Endothelial cell of hepatic sinusoid (primary cell): ENCODE results near the gene THAP5.
"Not testable (repeated sequence)": the region's sequence is repeated elsewhere in the genome, so short reads cannot be mapped to it uniquely, and the experiment has no call there.

Source experiments
- in situ Hi-C: cut with HindIII; loops from 2 replicates; pipeline ENCODE4 v1.10.0; 2017; ENCODE audit warnings: low sequenced_read_pairs

The THAP5 gene

DNA sequence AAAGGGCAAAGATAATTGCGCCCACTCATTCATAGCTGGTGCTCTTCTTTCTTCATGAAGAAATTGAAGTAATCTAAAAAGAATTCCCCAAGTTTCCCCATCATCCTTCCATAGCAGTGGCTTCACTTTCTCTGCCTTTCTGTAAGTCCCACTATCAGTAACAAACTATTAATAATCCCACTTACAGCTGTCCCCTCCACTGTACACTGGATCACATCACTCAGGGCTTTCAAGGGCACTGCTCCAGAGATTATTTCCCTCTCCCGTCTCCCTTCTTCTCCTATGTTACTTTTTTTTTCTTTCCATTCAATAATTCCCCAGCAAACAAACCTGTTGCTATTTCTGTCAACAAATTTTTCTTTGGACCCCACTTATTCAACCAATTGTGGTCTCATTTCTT is 16.3 kb upstream of the THAP5 start:
- in situ Hi-C loops: no loop called here

DNA sequence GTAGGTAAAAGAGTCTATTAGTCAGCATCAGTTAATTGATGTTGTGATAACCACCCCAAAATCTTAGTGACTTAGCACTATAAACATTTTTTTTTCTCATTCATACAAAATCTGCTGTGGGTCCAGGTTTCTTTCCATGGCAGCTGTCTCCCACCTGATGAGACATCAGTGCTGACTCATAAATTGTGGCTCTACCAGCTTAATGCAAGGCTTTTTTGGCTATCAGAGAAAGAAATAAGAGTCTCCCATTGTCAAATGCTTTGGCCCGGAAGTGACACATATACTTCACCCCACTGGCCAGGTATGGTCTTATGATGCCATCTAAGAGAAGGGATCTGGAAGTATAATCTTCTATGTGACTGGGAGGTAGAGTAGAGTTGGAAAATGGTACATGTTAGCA is 14.7 kb upstream of the THAP5 start:
- in situ Hi-C loops: no loop called here

DNA sequence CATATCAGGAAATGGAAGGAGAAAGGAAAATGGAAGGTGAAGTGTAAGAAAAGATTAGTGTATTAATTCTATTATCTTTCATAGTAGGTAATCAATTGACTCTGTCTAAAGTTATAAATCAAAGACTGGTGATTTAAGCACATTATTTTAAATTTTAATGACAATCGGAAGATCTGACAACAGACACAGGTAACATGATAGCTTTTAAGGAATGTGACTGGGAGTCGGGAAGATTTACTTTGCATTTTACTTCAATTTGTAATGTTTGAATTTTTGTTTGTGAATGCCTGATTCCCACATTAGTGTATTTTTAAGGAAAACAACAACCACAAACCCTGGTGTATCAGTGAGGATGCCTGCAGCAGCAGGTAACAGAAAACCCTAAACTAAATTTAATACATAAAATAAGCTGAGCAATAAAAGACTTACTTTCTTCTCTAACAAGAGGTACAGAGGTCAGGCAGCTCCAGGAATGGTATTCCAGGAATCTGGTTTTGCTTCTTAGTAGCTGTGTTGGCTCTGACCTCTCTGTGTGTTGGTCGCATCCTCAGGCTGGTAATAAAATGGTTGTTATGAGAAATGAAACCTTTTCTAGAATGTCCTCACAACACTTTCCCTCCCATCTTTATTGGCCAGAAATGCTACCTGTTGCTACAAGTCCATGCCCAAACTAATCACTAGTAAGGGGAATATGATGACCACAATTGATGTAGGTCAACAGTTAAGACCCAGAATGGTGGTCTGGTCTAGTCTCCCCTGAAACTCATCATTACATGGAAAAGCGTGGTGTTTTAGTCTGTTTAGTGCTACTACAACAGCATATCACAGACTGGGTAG is 12.4 kb upstream of the THAP5 start:
- in situ Hi-C loops: no loop called here

DNA sequence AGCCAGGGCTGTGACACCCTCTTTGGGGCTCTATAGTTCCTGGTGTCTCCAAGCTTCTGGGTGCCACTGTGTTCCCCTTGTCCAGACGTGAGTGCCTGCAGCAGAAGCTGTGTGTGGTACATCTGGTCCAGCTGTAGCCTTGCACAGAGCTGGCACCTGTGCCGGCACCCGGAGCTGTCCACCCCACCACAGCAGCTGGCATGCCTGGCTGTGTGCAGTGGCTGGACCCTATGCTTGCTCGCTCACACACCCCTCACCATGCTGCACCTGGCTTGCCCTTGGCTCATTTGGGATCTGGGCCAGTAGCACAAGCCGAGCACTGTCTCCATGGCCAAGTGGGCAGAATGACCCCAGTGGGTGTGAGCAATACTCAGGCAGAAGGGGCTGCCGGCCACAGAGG is 10.8 kb upstream of the THAP5 start:
- in situ Hi-C loops: no loop called here

DNA sequence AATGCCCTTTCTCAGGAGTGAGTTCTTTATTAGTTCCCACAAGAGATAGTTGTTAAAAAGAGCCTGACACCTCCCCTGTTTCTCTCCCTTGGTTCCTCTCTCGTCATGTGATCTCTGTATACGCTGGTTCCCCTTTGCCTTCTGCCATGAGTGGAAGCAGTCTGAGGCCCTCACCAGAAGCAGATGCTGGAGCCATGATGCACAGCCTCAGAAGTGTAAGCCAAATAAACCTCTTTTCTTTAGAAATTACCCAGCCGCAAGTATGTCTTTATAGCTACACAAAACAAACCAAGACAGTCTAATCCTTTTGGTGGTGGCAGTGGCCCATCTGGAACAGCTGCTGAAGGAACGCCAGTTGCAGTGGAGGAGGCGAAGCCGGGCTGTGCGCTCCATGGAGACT is 9.4 kb upstream of the THAP5 start:
- in situ Hi-C loops: no loop called here

DNA sequence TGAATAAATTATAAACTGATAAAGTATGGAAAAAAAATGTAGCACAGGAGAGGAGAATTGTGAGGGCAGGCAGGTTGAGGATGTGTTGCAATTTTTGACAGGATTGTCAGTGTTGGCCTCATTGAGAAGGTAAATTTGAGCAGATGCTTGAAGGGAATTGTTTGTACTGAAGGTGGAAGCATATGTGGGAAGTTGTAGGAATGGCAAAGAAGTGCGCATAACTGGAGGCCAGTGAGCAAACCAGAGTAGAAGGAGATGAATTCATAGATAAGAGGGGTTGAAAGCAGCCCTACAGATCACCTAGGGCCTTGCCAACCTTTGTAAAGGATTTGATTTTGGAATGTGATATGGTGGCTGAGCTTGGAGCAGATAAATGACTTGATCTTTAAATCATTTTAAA is 6.6 kb upstream of the THAP5 start:
- in situ Hi-C loops: no loop called here

DNA sequence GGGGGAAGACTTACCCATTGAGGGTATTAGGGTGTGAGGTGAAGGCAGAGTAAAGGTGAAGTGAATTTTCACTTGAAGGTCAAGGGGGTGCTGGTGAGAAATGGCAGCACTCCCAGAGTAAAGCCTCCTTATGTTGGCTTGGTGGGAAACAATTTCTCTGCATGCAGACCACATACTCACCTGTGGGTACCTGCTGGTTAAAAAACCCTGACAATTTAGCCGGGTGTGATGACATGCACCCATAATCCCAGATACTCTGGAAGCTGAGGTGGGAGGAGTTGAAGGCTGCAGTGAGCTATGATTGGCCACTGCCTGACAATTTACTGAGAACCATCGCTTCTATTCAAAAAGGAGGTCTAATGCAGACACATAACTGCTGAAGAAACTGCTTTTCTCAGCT is 5.7 kb upstream of the THAP5 start:
- in situ Hi-C loops: no loop called here

DNA sequence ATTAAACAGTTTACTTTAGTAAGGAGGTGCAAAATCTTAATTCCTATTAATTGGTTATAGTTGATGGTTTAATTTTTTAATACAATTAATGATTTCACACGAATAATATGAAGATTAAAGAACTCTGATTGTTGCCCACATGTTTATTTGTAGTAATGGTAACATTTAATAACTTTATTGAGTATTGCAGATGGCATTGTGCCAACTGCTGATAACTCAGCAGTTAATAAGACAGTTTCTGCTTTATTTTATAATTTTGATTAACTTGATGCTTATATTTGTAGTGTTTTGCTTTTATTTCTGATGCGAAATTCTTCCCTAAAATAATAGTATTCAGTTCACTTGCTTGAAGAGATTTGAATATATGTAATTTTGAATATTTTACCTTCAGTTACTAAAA is 3.0 kb upstream of the THAP5 start:
- in situ Hi-C loops: no loop called here

DNA sequence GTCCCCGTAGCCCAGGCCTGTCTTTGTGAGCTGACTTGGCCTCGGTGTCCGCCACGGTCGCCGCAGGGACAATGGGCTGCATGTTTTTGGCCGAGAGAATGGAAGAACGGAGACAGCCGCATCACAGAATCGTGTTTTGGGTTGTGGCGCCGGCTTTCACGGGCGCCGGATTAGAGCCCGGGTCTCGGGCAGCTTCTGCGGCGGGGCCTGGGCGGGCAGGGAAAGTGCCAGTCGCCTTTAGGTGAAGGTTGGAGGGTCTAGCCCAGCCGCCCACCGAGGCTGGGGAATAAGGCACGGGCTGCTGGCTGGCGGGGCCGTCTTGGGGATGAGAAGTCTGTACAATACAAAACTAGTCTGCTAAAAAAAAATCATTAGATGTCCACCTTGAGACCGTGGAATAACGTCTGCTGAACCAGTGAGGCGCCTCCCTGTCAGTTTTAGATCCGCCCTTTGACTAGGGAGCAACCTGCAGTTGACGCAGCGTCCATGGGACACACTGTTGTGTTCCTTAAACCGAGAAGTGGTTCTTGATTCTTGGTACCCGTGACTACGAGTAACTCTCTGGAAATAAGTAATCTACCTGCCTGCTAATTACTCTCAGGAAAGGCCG is 745 bp upstream of the THAP5 start:
- in situ Hi-C loops: no loop called here

DNA sequence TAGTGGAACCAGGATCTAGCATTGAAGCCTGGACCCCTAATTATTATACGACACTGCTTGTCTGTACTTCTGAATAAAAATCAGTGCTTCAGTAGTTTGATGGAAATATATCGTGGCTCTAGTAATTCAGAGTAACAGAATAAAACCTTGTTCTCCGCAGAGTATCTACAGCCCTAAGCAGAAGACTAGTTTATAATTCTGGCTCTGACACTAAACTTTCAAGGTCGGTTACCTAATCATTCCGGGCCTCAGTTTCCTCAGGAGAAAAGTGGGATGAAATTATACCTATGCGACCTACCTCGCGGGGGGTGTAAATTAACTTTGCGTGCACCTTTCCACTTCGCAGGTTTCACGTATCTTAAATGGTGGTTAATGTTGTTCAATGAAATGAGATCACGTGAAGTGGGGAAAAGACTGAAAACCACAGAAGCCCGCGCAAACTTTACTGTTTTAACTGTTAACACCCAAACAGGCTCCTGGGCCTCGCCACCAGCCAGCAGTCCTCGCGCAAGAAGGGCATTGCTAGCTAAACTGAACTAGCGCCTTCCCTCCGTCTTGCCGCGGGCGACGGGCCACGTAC is 615 bp downstream of the THAP5 start:
- in situ Hi-C loops: no loop called here

DNA sequence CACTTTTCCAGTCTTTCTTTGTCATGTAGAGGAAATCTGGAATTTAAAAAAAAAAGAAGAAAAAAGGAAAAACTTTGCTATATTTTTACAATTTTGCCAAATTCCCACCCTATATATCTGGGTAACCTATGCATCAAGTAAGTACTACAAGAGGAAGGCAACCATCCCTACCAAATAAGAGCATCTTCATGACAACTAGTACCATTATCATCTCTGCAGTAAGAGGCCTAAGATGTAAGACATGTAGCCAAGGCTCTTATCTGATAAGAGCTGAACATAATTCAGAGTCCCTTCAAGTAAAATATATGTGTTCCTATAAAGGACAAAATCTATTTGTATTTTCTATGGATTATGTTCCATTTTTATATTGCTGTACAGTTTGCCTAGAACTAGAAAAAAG is 3.5 kb downstream of the THAP5 start:
- in situ Hi-C loops: no loop called here

DNA sequence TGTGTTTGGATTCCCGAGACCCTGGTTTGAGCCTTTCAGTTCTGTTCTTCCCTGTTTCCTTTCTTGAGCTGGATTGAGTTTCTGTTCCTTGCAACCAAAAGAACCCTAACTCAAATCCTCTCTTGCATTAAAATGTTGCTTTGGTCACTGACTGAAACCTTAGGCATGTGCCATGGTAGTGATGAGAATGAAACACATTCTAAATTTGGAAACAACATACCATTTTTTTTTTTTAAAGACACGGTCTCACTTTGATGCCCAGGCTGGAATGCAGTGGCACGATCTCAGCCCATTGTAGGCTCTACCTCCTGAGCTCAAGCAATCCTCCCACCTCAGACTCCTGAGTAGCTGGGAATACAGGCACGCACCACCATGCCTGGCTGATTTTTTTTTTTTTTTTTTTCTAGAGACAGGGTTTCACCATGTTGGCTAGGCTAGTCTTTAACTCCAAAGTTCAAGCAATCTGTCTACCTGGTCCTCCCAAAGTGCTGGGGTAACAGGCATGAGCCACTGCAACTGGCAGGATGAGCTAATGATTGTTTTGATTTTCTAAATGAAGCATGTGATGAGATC is 8.4 kb downstream of the THAP5 start:
- in situ Hi-C loops: no loop called here

DNA sequence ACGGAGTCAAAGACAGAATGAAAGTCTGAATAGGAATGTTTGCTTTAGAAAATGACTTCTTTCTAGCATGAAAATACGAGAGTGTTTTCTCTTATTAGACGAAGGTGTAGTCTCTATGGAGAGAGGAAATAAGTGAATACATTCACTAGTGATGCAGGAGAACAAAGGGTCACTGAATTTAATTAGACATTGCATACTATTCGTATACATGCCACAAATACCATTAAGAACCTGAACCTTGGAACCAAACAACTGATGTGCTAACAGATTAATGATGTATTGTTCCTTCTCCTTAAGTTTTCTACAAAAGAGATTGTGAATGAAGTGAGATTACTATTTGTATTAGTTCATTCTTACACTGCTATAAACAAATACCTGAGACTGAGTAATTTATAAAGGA is 10.3 kb downstream of the THAP5 start:
- in situ Hi-C loops: no loop called here

DNA sequence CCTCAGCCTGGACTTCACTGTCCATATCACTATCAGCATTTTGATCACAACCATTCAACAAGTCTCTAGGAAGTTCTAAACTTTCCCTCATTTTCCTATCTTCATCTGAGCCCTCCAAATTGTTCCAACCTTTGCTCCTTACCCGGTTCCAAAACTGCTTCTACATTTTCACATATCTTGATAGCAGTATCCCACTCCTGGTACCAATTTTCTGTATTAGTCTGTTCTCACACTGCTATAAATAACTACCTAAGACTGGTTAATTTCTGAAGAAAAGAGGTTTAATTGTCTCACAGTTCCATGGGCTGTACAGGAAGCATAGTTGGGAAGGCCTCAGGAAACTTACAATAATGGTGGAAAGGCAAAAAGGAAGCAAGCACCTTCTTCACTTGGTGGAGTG is 11.9 kb downstream of the THAP5 start:
- in situ Hi-C loops: no loop called here

DNA sequence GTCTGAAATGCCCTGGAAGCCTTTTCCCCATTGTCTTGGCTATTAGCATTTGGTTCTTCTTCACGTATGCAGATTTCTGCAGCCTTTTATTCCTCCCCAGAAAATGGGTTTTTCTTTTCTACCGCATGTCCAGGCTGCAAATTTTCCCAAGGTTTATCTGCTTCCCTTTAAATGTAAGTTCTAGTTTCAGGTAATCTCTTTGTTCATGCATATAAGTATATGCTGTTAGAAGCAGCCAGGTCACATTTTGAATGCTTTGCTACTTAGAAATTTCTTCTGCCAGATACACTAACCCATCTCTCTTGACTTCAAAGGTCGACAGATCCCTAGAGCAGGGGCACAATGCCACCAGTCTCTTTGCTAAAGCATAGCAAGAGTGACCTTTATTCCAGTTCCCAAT is 12.3 kb downstream of the THAP5 start:
- in situ Hi-C loops: no loop called here

DNA sequence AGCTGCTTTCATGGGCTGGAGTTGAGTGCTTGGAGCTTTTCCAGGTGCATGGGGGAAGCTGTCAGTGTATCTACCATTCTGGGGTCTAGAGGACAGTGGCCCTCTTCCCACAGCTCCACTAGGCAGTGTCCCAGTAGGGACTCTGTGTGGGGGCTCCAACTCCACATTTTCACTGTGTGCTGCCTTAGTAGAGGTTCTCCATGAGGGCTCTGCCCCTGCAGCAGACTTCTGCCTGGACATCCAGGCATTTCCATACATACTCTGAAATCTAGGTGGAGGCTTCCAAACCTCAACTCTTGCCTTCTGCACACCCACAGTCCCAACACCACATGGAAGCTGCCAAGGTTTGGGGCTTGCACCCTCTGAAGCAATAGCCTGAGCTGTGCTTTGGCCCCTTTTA is 12.8 kb downstream of the THAP5 start:
- in situ Hi-C loops: not testable (repeated sequence)

DNA sequence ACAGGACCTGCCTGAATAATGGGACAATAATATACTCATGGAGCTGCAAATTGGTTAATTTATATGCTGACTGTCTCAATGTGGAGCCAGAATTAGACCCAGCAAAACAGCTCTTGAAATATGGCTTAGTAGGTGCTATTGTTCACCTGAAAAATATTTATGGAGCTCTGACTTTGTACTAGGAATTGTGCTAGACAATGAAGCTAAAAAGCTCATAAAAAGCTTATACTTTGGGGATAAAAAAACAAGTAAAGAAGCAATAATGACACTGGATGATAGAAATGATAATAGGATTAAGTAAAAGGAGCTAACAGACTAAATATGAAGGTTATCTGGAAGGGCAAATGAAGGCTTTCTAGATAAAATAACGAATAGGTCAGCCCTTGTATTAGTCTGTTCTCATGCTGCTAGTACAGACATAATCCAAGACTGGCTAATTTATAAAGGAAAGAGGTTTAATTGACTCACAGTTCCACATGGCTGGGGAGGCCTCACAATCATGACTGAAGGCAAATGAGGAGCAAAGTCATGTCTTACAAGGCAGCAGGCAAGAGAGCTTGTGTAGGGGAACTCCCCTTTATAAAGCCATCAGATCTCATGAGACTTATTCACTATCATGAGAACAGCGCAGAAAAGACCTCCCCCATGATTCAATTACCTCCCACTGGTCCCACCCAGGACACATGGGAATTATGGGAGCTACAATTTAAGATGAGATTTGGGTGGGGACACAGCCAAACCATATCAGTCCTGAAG is 21.2 kb downstream of the THAP5 start:
- in situ Hi-C loops: loop anchor here (5.0 kb wide), 1 partner anchor 96 kb away; no protein-coding TSS in a partner anchor

DNA sequence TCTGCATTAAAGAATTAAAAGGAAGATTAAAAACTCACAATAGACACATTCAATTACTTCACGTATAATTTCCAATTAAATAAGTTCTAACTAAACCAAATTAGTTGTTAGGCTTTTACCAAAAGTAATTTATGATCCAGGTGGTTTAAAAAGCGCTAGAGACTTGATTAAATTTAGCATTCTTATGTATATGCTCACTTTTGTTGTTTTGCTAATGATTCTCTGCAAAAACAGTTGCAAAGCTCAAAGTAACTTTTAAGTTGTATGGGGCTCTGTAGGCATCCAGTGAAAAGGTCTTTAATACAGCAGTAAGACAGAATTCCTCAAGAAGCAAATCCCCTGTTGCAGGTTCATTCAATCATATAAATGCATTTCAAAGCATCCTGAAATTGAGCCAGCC is 28.0 kb downstream of the THAP5 start:
- in situ Hi-C loops: no loop called here

DNA sequence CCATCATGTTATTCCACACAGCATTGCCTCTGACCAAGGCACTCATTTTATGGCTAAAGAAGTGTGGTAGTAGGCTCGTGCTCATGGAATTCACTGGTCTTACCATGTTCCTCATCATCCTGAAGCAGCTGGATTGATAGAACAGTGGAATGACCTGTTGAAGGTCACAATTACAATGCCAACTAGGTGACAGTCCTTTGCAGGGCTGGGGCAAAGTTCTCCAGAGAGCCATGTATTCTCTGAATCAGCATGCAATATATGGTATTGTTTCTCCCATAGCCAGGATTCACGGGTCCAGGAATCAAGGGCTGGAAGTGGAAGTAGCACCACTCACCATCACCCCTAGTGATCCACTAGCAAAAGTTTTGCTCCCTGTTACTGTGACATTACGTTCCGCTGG is 30.8 kb downstream of the THAP5 start:
- in situ Hi-C loops: not testable (repeated sequence)

DNA sequence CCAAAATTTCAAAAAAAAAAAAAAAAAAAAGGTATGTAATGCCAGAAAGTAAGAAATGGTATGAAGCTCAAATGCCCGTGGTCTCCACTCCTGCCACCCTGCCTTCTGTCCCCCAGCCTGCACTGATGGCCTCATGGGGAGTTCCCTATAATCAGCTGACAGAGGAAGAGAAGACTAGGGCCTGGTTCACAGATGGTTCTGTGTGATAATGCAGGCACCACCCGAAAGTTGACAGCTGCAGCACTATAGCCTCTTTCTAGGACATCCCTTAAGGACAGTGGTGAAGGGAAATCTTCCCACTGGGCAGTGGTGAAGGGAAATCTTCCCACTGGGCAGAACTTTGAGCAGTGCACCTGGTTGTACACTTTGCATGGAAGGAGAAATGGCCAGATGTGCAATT is 31.3 kb downstream of the THAP5 start:
- in situ Hi-C loops: not testable (repeated sequence)

DNA sequence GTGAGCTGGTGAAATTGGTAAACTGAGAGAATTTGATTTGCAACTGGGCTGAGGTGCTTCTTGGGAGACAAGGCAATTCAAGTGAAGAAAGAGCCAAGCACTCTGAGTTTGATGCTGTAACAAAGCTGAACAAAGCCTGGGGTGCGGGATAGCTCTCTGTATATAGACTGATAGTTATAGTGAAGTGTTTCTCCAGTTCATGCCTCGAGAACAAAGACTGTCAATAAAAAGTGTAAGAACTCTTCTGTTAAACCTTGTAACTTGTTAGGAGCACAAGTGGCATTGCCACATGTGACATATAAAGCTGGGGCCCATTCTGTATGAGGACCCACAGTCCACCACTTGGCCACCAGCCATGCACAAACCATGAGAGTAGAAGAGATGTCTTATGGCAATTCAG is 32.3 kb downstream of the THAP5 start:
- in situ Hi-C loops: no loop called here
